GM19023 (cell line): Measurements from ENCODE around the gene ZNF341.
"Not testable (repeated sequence)": the region's sequence is repeated elsewhere in the genome, so short reads cannot be mapped to it uniquely, and the experiment has no call there.

Source experiments
- ATAC-seq: cut with Tn5 transposase; IDR thresholded peaks from one replicate; pipeline ENCODE4 v1.9.1; 2021; ENCODE audit warnings: mild to moderate bottlenecking, moderate library complexity; ENCODE audit not compliant: unreplicated experiment

ZNF341 gene

DNA sequence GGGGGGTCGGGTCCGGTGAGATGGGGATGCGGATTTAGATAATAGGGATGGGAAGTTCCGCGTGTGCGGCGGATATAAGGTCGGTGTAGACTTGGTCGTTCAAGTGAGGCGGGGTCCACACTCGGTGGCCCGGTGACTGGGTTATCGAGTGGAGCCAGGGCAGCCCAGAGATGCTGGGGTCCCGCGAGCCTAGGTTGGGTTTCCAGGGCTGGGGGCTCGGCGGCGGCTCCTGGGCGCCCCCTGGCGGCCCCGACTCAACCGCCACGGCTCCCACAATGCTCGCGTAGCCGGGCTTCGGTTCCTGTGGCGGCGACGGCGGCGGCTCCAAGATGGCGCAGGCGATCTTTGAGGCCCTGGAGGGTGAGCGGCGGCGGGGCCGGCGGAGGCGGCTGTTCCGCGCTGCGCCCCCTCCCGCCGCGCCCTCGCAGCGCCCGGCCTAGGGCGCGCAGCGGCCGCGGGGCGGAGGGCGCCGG is at the start of gene ZNF341:
Gene ZNF341 (plus strand): TSS at position 304 of the 473 bp plus-strand sequence. CDS start 26 bp downstream, at position 330.
- ATAC-seq = peak; percentile 80

DNA sequence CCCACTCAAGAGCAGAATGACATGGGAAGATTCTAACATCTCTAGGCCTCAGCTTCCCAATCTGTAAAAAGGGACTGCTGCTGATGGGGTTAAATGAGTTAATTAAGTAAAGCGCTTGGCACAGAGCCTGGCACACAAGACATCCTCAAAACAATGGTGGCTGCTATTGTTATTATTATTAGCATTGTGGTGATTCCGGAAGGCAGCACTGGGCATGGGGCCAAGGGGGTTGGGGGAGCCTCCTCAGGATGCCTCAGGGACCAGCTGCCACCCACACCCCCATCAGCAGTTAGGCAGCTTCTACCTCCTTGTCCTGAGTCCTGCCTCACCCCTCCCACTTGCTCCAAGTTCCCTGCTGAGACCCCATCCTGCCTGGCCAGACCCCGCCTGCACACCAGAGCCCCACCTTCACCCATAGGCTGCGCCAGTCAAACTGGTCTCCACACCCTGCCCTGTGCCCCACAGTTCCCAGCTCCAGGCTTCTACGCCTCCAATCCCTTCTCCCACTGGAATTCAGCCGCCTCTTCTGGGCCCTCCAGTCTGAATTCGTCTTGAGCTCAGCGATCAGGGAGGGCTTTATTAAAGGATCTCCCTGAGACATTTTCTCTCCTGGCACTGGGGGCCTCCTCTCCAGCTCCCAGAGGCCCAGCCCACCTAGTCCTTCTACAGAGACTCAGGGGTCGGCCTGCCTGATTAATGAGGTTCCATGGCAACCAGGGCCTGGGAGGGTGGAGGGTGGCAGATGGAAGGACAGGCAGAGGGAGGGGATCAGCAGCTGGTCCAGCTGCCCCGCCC is 47.1 kb upstream of the ZNF341 start:
- ATAC-seq = no peak

DNA sequence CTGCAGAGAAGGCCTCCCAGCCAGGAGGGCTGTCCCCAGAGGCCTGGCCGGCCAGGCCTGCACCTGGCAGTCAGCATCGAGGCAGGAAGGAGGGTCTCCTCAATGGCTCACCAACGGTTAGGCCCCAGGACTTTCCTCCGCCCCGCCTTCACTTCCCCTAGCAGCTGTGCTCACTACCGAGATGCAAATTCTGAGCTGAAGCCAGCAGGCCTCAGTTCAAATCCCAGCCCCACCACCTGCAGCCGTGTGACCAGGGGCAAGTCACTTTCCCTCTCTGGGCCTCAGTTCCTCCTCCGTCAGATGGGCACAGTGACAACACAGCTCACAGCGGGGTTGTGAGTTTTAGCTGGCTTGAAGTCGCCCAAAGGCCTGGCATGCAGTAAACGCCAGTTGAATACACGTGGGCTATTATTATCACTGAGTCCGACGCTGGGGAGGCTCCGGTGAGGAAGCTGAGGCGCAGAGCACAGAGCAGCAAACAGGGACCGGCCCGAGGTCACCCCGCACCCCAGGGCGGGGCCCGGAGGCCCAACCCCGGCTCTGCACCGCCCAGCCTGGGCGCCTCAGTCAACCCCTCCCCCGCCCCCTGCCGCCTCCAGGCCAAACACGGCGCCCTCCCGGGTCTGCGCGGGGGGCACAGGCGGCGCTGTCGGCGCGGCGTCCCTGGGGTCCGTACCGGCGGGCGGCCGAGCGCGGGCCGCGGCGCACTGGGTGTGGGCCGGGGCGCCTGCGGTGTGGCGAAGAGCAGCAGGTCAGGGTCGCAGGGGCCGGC is 46.3 kb upstream of the ZNF341 start:
- ATAC-seq = peak; percentile 40

DNA sequence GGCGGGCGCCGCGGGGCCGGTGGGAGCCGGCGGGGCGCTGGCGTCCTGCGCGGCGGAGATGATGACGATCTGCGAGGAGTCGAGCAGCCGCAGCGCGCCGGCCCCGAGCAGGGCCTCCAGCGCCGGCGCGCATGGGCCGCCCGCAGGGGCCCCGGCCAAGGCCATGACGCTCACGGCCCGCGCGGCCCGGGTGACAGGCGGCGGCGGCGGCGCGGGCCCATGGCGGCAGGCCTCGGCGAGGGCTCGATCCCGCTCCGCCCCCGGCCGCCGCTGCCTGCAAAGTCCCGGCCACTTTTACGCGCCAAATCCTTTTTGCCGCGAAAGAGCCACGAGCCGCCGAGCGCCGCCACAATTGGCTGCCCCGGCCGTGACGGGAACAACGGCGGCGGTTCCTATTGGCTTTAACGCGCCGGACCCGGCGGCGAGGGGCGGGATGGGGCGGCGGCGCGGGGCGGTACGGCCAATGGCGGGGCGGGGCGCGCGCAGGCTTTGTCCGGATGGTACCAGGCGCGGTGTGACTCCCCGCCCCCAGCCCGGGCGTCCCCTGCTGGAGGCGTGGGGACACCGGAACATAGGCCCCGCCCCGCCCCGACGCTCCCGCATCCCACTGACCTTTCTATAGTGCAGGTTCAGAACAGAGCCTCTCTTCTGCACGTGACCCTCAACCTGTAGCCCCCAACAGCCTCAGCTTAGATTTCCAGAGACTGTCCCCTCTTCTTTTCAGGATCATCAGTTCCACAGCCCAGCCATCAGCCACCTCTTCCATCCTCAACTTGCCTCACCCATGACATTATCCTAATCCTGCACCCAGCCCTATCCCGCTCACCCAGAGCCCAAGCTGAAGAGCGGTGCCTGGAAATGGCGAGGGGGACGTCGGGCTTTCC is 45.5 kb upstream of the ZNF341 start, which contains the start of gene E2F1:
Gene E2F1 (minus strand): TSS at position 286 of the 884 bp plus-strand sequence. CDS start 121 bp downstream, at position 165.
- peak; percentile 72 for ATAC-seq

DNA sequence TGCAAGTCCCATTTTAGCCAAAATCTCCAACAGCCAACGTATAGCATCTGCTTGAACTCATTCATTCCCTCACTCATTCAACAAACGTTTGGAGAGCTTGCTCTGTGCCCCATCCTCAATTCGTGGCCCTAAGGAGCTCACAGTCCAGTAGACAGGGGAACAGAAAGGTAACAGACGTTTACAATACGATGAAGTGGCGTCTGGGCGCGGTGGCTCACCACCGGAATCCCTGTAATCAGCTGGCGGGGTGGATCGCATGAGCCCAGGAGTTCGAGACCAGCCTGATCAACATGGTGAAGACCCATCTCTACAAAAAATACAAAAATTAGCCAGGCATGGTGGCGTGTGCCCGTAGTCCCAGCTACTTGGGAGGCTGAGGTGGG is 44.8 kb upstream of the ZNF341 start:
- ATAC-seq = no peak

DNA sequence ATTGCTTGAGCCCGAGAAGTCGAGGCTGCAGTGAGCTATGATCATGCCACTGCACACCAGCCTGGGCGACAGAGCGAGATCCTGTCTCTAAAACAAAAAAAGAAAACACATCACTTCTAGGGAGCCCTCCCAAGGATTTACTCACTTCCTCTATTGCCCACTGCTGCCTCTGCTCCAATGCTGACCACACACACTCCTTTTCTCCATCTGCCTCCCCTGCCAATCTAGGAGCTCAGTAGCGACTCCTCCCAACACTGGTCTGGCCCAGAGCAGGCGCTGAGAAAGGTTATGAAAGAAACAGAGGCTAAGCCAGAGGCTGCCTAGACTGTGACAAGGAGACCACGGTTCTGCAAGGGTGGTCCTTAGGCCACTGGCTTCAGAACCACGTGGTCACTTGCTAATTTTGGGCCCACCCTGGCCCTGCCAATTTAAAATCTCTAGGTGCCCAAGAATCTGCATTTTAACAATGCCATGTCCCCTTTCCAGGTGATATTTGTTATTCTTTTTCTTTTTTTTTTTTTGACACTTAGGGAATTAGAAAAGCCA is 44.4 kb upstream of the ZNF341 start:
- ATAC-seq = no peak

DNA sequence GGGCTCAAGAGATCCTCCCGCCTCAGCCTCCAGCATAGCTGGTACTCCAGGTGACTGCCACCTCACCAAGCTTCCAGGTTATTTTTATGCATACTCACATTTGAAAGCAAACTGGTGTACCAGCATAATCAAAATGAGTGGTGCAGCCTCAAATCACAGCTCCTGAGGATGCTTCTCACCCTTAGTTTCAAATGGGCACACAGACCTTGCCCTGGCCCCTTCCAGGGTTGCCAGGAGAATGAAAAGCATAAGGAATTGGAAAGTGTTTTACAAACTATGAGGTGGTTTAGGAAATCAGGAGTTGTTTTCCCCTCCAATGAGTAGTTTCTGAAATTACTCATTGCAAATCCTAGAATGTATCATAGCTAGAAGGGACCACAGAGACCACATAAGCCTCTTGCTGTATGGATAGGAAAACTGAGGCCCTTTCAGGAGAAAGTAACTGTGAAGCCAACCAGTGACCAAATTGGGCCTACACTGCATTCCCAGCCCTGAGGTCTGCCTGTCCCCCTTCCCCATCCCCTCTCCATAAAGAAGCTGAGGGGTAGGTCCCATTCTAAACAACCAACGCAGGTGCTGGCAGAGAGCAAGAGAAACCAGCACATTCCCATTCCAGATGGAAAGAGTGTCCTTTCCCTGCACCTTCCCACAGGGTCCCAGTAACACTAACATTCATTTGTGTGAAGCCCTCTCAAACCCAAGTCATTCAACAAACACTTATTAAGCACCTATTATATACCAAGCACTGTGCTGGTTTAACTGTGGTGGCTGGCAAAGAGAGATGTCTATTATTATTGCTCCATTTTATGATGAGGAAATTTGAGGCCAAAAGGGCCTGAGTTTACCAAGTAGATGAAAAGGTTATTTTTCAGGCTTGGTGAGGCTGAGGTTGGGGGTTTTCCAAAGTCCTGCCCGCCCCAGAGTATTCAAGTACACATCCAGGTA is 43.5 kb upstream of the ZNF341 start:
- ATAC-seq = no peak

DNA sequence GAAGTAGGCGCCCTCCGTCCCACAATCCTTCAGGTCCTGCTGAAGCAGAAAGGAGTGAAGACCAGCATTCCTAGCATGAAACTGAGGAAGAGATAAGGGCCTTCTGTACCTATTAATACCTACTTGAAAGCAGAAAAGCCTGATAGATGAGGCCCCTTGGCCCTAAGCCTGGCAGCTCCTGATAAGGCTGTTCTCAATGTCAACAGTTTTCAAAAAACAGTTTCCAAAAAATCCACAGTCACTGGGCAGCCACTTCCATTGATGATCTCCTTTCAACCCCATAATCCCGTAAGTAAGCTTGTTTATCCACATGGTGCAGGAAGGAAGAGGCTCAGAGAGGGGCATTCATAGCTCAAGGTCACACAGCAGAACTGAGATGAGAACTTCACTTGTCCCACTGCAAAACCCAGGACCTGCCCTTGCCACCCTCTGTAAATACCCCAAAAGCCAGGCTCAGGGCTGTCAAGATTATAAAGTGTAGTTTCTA is 42.8 kb upstream of the ZNF341 start:
- no peak for ATAC-seq

DNA sequence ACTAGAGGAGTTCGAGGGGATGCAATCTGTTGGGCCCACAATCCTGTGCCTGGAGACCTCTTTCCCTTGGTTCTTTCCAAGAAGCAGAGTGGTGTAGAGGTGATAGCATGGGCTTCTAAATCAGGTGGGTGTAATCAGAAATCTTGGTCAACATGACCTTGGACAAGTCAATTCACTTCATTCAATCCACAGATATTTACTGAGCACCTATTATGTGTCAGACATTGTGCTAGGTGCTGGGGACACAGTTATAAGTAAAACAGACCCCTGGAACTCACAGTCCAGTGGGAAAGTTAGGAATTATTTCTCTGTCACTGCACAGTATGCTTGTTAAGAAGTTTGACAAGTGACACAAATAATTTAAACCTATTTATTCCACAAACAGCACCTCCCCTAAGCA is 42.3 kb upstream of the ZNF341 start:
- ATAC-seq = no peak

DNA sequence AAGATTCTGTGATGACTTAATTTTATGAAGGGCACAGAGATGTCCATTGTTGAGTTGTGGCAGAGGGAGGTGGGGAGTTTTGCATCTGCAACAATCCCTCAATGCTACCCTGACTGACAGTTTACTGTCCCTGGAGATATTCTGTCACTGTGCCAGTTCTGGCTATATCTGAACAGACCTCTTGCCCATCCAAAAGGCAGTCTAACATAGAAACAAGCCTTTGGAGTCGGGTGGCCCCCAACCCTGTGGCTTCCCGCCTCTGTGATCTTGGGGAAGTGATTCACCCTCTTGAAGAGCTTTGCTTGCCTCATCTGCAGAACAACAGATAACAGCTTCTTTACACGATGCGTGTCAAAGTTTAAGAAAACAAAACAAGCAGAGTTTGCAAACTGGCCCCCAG is 41.8 kb upstream of the ZNF341 start:
- ATAC-seq = no peak

DNA sequence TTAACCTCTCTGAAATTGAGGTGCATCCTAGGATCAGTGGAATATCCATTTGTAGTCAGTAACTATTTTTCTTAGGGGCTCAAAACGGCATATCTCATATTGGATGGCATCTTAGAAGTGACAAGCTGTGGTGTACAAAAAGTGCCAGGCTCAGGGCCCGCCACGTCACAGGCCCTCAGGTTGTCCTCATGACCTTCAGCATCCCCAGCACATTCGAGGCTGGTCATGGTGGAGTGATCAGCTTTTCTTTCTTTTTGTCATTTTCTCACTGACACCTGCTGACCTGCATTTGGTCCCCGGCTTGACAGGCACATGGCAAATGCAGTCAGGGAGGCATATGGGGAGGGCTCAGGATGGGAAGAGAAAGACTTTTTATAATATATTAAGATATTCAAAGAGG is 38.5 kb upstream of the ZNF341 start:
- no peak for ATAC-seq

DNA sequence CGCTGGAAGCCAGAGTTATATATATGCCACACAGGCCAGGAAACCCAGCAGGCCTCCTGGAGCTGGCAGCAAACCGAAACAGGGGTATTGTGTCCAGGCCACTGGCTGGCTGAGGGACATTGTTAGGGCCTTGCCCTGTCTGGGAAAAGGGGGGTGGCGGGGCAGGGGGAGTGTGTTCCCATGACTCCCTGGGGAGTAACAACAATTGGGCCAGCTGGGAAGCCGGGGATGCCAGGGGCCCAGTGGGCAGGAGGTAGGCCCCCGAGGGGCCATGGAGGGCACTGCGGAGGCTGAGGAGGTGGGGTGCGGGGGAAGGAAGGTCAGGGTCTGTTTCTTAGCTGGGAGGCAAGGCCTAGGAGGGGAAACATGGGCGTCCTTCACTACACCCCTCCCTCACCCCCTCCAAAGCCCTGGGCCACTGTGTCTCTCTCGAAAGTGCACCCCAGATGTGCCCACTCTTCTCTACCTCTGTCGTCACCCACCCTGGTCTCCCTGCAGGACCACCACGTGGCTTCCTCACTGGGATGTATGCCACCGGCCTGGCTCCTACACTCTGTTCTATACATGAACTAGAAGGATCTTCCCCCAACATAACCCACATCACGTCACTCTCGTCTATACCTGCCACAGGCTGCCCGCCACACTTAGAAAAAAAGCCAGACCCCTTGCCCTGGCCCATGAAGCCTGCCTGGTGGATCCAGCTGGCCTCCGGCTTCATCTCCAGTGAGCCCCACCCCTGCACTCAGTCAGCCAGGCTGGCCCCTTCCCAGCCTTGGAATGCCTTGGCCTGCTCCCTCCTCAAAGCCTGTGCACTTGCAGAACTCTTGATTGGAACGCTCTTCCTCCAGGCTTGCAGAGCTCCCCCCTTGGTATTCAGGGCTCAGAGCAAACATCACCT is 37.8 kb upstream of the ZNF341 start:
- no peak for ATAC-seq

DNA sequence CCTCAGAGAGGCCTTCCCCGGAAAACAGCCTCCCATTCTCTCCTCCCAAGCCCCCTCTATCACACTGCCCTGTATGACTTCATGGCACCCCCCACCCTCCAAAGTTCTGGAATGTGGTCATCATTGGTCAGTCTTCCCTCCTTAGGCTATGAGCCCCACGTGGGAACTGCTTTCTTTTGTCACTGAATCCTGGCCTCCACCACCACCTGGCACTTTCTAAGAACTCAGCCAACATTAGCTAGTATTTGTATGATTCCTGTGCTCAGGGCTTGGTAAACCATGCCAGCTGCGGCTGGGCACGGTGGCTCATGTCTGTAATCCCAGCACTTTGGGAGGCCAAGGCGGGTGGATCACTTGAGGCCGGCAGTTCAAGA is 37.2 kb upstream of the ZNF341 start:
- ATAC-seq = no peak

DNA sequence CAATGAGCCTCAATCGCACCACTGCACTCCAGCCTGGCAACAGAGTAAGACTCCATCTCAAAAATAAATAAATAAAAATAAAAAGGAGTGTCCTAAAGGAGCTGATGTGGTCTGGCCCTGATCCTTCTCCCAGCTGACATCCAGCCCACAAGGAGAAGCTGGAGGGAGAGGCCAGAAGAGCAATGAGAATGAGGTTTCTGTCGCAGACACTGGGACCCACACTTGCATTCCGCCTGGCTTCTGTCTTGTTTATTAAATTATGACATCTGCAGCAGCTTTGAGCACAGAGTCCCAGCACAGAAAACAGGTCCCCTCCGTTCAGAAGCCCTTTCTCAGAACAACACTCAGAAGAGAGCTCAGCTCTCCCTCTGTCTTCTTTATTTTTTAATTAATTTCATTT is 35.3 kb upstream of the ZNF341 start:
- ATAC-seq = no peak

DNA sequence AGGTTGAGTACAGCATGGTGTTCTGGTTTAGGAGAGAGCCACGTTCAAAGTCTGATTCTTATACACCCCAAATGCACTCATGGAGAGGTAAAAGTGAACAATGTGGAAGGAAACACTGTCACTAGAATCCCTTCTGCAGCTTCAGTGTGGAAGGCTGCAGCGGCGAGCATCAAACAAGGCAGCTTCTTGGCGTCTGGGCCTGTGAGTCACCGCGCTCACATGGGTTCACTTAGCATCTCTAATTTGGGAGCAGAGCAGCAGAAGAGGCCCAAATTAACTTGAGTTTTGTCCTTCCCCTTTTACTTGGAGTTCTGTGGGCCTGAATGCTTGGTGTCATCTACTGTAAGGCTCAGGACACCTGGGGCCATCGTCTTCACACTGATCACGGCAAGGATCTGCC is 34.7 kb upstream of the ZNF341 start:
- no peak for ATAC-seq

DNA sequence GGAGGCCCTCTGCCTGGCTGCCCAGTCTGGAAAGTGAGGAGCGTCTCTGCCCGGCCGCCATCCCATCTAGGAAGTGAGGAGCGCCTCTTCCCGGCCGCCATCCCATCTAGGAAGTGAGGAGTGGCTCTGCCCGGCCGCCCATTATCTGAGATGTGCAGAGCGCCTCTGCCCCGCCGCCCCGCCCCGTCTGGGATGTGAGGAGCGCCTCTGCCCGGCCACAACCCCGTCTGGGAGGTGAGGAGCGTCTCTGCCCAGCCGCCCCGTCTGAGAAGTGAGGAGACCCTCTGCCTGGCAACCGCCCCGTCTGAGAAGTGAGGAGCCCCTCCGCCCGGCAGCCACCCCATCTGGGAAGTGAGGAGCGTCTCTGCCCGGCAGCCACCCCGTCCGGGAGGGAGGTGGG is 32.8 kb upstream of the ZNF341 start:
- not testable (repeated sequence) for ATAC-seq

DNA sequence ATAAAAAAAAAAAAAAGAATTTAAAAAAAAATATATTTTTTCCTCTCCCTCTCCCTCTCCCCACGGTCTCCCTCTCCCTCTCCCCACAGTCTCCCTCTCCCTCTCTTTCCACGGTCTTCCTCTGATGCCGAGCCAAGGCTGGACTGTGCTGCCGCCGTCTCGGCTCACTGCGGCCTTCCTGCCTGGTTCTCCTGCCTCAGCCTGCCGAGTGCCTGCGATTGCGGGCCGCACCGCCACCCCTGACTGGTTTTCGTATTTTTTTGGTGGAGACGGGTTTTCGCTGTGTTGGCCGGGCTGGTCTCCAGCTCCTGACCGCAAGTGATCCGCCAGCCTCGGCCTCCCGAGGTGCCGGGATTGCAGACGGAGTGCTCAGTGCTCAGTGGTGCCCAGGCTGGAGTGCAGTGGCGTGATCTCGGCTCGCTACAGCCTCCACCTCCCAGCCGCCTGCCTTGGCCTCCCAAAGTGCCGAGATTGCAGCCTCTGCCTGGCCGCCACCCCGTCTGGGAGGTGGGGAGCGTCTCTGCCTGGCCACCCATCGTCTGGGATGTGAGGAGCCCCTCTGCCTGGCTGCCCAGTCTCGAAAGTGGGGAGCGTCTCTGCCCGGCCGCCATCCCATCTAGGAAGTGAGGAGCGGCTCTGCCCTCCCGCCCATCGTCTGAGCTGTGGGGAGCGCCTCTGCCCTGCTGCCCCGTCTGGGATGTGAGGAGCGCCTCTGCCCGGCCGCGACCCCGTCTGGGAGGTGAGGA is 30.9 kb upstream of the ZNF341 start:
- not testable (repeated sequence) for ATAC-seq
